SK-MEL-5 (cell line): ENCODE measurements around the gene STOM. TPM values are rescaled to one million over a fixed set of nuclear protein-coding genes. Genes with fewer than 3 reads are reported as not detected.

ENCODE experiments used
- DNase-seq: peaks from one replicate; pipeline ENCODE4 v3.0.0-alpha.2; 2016; ENCODE audit warnings: low read depth, low spot score
- in situ Hi-C: cut with HindIII; loops from 2 replicates; pipeline ENCODE4 v1.10.0; 2016; ENCODE audit warnings: low sequenced_read_pairs, high pct_unique_total_duplicates, low pct_unique_long_range_greater_than_20kb
- total RNA-seq: library from RNA; depleted of rRNA; stranded (reverse); fragments of >200 nt; shearing (Covaris generic); gene quantifications from 2 replicates; pipeline ENCODE4 v1.2.3, GENCODE V29; 2014

STOM gene
- total RNA-seq, 1 experiment from 2014 or later = 517 TPM

DNA sequence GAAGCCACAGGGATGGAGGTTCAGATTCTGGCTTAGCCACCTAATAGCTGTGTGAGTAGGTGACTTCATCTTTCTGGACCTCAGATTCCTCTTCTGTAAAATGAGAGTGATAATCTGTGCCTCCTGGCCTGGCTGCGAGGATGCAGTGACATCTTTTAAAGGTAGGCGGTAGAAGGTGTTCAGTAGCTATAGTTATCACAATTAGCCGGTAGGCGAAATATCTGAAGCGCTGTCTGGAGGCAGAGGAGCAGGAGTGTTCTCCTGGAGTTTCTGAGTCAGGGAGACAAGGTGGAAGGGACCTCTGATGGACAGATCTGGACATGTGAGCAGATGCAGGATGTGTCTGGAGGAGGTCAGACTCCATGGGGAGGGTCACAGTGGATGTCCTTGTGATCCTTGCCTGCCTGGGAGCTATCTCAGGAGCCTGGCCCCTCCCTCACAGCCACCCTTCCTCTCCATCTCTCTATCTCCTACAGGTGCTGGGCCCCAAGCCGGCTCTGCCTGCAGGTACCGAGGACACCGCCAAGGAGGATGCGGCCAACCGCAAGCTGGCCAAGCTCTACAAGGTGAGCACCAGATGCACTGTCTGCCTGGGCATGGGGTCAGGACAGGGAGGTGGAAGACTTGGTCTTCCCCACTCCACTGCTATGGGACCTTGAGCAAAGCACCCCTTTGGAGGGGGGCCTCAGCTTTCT is 56.4 kb downstream of the STOM start:
- DNase-seq = no peak
- in situ Hi-C loops = no loop called here

DNA sequence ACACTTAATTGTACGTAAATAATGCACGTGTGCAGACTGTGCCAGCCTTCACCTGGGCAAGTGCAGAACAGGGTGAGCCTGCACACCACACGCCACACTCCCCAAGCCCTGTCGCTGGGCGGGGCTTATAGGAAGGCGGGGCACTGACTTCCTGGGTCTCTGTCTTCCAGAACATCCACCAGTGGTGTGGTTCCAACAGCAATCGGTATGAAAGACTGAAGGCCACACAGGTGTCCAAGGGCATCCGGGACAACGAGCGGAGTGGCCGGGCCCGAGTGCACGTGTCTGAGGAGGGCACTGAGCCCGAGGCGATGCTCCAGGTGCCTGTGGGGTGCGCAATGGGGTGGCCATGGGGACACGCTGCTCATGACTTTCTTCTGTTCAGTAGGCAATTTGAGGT is 57.9 kb downstream of the STOM start:
- no peak for DNase-seq
- in situ Hi-C loops = no loop called here

DNA sequence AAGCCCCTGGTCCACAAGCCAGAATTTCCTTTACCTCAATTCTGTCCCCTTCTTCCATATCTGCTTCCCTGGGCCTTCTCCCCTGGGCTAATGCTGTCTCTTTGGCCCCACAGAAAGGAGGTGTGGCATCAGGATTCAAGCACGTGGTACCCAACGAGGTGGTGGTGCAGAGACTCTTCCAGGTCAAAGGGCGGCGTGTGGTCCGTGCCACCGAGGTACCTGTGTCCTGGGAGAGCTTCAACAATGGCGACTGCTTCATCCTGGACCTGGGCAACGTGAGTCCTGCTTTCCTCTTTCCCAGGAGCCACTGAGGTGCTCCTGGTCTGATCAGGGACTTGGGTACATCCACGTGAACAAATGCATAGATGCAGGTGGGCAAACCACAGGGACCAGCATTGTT is 59.5 kb downstream of the STOM start:
- in situ Hi-C loops = no loop called here

DNA sequence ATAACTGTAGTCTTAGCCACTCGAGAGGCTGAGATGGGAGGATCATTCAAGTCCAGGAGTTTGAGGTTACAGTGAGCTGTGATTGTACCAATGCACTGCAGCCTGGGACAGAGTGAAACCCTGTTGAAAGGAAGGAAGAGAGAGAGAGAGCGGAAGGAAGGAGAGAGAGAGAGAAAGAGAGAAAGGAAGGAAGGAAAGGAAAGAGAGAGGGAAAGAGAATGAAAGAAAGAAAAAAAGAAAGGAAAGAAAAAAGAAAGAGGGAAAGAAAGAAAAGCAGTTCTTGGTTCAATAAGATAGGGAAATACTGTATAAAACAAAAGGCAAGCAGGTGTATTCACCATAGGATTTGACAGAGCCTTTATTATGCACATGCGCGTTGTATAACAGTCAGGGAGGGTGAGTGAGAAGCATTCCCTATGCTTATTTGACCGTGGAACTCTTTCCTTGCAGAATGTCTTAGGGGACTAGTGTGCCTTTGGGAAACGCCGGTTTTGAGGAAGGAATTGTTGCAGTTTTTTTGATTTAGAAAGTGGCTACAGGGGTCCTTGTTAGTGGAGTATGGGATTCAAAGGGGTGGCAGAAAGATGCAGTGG is 60.1 kb downstream of the STOM start:
- in situ Hi-C loops = no loop called here
- no peak for DNase-seq

More for the DNA sequence above, 59.5 kb downstream of the STOM start:
- DNase-seq = no peak

DNA sequence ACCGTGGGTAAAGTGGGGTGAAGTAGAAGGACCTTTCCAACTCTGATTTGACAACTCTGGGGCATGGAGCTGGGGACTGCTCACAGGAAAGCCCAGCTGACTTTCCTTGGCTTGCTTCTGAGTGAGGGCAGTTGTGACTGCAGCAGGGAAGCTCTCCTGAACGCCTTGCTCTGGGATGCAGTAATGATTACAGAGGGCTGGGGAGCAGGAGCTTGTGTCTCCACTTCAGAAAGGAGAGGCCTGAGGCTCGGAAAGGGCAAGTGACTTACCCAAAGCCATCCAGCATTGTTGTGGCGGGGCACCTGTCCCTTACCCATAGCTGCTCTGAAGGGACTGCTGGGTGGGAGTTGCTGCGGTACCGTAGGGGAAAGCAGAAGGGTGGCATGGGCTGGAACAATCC is 60.9 kb downstream of the STOM start:
- DNase-seq = no peak
- in situ Hi-C loops = no loop called here

DNA sequence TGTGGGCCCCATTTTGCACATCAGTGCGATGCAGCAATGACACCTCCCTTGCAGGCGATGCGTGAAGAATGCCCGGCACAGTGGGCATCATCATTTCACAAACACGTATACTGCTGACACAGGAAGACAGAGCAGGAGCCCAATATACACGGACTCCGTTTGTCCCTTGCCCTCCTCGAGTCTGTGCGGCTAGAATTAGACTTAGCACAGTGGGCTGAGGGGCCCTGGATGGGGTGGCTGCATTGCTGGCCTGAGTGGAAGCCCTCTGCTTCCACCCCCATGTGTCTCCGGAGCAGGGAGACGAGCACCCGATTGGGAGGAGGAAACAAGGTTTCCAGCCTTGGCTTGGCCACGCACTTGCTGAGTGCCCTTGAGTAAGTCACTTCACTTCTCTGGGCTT is 61.3 kb downstream of the STOM start:
- in situ Hi-C loops = no loop called here
- DNase-seq = no peak

DNA sequence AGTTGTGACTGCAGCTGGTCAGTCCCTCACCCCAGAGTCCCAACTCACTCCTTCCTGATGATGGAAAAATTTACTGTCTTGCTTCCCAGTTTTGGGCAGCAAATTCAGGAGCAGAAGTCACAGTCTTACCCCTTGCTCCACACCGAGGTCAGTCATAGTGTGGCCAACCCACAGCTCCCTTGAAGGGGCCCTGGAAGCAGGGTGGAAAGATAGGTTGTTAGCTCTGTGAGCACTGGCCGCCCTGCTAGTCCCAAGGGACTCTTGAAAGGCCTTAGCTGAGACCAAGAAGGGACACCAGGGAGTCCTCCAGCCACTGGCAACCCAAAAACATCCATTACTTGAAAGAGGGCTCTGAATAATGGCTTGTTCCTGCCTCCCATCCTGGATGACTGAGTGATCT is 62.1 kb downstream of the STOM start:
- in situ Hi-C loops = no loop called here
- no peak for DNase-seq

DNA sequence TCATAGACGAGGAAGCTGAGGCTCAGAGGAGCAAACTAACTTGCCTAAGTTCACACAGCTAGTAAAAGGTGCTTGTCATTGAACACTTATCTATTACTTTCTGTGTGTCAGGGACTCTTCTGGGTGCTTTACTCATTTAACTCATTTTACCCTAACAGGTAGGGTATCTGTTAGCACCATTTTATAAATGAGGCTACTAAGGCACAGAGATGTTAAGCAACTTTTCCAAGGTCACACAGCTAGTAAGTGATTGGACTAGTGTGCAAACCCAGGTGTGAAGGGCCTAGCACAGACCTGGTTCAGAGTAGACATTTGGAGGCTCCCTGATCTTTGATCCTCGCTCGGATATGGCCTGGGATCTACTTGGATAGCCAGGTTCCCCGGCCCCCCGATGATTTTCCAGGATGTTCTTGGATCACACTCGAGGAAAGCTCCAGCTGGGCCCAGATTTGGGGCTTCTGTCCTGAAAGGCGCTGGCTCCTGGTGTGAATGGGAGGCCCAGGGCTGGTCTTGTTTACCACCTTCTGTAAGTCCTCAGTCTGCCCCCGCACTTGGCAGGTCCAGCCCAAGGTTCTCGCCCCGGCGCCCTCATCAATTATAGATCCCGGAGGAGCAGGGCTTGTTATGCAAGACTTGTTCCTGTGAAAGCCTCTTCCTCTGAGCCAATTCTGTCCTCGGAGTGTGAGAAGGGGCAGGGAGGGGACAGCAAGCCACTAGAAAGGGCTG is 64.6 kb downstream of the STOM start:
- in situ Hi-C loops = no loop called here
- no peak for DNase-seq

DNA sequence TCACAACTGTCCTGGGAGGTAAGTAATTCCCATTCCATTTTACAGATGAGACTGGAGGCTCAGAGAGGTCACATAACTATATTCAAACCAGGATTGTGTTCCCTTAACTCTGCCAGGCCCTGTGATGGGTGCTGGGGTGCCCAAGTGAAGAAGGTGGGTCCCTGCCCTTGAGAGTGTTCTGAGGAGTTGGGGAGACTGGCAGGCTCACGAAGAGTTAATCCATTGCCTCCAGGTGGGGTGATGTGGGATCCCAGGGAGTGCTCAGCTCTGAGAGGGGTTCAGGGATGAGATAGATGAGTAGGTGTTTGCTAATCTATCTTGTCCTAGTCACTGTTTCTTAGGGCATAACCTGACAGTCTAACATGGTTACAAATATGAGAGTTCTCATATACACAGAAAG is 65.3 kb downstream of the STOM start:
- in situ Hi-C loops = no loop called here
- DNase-seq = no peak

DNA sequence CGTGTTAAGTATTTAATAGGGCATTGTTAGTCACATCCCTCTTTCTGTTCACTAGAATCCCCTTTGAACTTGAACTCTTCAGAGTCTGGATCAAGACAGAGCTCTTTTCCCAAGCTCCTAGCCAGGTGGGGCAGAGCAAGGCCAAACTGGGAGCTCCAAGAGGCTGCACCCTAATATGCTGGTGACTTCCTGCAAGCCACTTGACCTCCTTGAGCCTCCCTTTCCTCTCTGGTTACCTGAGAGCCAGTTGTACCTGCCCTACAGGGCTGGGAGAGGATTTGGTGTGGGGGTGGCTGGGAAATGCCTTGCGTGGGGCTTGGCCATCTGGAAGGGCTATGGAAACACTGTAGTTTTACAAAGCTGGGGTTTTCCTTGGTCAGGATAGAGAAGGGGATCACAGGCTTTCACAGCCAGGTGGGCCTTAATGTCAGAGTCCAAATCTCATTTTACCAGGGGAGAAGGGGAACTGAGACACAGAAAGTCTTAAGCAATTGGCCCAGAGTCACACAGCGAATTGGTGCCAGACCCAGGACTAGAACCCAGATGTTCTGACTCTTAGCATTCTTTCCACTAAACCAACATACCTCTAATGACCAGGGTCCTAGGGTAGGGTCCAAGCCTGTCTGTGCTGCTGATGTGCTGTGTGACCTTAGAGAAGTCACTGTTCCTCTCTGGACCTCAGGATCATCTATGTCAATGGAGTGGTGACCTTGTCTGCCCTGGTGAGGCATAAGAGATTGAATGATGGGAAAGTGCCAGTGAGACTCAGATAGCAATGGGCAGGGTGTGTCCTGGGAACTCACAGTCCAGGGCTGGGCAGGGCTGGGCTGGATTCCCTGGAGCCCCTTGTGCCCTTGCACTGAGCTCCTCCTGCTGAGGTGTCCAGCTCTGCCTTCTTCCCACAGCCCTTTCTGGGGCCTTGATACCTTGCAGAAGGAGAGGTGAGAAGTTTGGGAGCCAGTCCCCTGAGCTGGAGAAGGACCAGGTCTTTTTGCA is 66.3 kb downstream of the STOM start:
- DNase-seq = no peak
- in situ Hi-C loops = no loop called here

DNA sequence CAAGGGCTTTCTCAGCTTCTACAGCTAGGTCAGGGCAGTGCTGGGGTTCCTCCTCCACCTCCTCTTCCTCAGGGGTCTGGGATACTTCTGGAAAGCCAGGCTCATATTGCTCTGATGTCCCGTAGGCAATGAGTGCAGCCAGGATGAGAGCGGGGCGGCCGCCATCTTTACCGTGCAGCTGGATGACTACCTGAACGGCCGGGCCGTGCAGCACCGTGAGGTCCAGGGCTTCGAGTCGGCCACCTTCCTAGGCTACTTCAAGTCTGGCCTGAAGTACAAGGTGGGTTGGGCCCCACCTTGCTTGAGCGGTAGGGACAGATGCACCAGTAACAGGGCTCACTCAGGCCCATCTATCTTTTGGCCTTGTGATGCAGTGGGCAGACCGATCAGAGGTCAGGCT is 67.3 kb downstream of the STOM start:
- DNase-seq = no peak
- in situ Hi-C loops = no loop called here

DNA sequence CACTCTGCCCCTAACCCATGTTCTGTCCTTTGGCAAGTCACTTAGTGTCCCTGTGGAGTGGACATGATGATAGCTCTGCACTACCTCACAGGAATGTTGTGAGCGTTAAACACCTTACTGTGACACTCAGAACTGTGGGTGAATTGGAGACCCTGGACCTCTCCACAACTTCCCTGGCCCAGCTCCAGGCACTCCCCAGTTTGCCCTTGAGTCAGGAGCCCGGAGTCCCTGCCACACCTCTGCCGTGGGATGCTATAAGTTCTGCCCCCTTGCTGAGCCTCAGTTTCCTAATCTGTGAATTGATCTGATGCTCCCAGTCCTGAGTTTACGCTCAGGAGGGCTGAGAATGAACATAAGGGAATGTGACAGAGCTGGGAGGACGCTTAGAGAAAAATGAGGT is 67.7 kb downstream of the STOM start:
- DNase-seq = no peak
- in situ Hi-C loops = no loop called here

DNA sequence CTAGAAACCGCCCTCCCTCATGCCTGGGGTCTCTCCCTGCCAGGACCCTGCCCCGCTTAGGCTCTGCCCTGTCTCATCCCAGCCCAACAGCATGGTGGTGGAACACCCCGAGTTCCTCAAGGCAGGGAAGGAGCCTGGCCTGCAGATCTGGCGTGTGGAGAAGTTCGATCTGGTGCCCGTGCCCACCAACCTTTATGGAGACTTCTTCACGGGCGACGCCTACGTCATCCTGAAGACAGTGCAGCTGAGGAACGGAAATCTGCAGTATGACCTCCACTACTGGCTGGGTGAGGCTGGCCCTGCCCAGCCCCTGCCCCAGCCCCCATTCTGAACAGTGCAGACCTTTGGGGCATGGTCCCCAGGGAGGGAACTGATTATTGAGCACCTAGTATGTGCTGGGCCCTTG is 68.2 kb downstream of the STOM start:
- DNase-seq = no peak
- in situ Hi-C loops = no loop called here

DNA sequence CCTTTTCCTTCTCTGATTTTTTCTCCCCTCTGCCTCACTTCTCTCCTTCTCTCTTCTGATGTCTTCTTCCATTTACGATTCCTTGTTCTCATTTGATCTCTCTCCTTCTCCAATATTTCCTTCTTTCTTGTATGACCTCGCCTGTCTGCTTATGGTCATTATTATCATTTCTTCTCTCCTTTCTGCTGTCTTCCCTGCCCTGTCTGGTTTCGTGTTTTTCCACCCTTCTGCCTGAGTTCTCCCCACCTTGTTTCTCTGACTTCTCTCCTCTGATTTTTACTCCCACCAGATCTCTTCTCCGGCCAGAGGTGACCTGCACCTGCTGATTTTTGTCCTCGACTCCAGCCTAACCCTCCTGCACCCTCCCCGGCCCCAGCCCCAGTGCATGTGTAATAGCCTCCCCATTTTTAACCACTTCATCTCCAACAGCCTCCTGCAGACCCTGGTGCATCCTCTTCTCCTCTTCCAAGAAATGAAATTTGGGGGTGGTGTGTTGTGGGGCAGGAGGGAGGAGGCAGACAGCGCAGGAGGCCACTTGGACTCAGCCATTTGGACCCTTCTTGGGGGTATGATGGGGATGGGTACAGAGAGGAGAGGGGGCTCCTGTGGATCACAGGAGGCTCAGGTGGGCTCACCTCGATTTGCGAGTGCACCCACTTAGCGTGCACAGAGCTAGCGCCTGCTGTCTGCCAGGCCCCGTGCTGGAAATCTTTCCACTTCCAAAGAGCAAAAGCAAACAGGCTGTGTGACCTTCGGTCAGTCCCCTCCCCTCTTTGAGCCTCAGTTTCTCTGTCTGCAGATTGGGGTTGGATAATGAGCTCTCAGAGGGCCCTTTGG is 69.5 kb downstream of the STOM start:
- in situ Hi-C loops = no loop called here

DNA sequence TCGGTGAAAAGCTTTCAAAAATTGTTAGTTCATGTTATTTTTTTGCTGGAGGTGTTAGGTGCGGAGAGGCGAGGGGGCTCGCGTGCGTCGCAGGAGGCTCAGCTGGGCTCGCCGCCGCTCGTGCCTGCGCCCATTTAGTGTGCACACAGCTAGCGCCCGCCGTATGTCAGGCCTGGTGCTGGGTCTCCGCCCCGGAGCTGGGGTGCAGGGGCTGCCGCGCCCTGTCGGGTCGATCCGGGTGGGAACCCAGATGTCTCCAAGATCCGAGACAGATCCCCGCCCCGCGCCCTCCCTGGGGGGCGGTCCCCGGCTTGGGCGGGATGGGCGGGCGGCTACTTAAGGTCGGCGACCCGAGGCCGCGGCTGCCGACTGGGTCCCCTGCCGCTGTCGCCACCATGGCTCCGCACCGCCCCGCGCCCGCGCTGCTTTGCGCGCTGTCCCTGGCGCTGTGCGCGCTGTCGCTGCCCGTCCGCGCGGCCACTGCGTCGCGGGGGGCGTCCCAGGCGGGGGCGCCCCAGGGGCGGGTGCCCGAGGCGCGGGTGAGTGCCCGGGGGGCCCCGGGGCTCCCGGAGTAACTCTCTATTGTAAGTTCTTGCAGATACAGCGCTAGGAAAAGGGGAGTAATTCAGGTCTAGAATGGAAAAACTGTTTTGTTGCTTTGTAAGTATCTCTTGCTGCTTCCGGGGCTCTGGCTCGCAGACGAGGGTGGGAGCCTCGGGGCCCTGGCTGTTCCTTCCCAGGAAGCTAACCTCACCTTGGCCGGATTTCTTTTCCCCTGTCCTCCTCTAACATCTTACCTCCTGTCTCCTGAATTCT is 70.4 kb downstream of the STOM start:
- in situ Hi-C loops = no loop called here
- DNase-seq = no peak

More for the DNA sequence above, 69.5 kb downstream of the STOM start:
- DNase-seq = no peak

DNA sequence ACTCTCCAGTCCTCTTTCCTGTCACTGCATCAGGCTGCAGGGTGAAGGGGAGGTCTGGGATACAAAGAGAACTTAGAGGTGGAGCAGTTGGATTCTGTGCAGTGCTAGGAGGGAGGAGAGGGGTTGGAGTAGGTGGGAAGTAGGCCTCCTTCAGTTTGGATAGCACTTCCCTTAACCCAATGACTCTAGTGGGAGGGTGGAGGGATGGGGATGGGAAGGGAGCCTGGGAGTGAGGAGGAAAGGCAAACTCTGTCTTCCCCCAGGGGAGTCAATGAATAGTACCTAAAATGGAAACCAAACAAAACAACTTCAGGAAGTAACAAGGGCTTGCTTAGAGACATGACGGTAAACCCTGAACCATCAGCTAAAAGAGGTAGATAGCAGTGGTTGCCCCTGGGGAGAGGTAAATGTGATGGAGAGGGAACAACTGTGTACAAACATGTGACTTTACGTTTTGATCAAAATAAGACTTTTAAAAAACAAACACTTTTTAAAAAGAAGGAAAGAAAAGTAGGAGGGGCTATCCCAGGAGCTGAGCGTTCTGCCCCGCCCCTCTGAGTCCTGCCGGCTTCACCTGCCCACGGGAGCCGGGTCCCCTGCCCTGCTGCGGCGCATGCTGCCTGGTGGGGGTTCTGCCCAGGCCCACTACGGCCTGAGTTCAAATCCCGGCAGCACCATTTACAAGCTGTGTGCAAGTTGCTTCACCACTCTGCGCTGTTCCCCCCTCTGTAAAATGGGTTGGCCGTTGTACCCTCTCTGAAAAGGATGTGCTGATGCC is 71.2 kb downstream of the STOM start:
- in situ Hi-C loops = no loop called here
- DNase-seq = no peak
